ENCODE measurements around the gene BCL11A.

BCL11A gene

DNA sequence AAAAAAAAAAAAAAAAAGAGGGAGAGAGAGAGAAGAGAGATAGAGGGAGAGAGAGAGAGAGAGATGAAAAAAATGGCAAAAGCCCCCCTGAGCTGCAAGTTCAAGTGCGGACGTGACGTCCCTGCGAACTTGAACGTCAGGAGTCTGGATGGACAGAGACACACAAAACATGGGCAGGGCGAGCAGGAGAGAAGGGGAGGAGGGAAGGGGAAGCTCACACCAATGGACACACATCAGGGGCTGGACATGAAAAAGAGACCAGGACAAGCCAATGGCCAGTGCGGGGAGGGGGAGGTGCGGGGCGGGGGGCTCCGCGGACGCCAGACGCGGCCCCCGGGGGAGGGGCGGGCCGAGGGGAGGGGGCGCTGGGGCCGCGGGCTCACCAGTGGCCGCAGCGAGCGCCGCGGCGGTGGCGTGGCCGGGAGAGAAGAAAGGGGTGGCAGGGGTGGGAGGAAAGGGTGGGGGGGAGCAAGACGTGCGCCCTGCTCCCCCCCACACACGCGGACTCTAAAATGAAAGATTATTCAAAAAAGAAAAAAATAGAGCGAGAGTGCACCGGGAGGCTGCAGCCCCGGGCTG, at the start of gene BCL11A:
Gene BCL11A (minus strand): TSS at position 160 of the 579 bp plus-strand sequence. CDS start 384 bp downstream, outside the sequence.
- DNase-seq, result peak; percentile 91

DNA sequence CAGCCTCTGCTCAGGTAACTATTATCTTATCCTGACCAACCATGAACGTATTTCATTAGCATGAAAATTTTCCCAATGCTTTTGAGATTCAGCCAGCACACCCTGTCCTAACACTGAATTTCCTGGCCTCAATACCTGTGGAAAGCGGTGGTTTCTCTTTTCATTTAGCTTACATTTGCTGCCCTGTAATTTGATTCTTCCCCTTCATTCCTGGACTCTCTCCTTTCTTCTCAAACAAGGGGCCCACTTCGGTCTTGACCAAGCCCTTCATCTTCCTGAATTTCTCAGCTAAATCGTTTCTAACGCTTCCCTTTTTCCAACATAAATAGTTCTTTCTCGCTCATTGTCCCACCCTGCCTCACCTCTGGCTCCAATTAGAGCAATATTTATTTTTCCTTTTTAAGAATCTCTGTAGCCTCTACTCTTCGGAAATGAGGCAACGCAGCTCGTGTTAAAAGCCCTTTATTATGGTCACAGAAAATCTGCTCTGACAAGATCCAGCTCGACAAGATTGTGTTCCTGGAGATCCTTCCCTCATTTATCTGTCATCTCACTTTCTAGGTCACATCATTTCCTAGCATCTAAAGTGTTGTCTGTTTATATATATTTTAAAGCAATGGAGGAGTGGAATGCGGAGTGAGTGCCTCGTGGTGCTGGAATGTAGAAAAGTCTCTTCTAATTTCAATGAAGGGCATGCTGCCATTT, 49.5 kb upstream of the BCL11A start:
- peak; percentile 24 for DNase-seq
- in situ Hi-C loops (cut with MboI; ENCODE audit: low pct_unique_long_range_greater_than_20kb, low sequenced_read_pairs), result no loop called here

More for the DNA sequence above, at the start of gene BCL11A:
- in situ Hi-C loops (cut with MboI; ENCODE audit: low pct_unique_long_range_greater_than_20kb, low sequenced_read_pairs), result no loop called here

DNA sequence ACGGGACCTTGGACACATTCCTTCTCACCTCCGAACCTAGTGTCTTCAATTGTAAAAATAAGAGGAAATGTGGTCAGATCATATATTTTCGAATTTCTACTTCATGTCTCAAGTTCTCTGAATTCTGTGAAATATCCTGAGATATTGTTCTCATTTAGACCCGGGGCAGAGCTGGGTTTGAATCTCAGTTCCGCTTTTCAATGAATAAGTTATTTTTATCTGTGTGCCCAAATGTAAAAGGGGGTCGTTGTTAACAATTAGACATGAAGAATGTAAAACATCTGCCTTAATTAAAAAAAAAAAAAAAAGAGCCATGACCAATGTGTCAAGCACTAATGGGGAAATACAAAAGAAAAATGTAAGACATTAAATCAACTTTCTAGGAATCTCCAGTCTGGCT, 48.9 kb upstream of the BCL11A start:
- peak; percentile 63 for DNase-seq
- in situ Hi-C loops (cut with MboI; ENCODE audit: low pct_unique_long_range_greater_than_20kb, low sequenced_read_pairs), result no loop called here

DNA sequence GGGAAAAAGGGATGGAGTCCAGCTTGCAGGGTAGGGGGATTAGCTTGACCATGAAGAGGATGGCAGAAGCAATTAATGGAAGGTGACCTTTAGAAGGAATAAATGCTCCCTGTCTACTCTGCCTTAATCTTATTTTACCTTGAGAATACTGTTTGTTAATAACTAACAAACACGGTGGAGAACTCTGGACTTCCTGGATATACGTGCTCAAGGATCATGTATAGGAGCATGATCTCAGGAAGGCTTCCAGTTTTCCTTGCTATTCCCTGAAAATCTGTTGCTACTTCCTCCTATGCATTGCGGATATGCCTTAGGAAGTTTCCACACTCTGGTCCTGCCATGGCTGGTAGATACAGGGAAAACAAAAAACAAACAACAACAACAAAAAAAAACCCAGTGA, 44.8 kb upstream of the BCL11A start:
- DNase-seq, result no peak
- in situ Hi-C loops (cut with MboI; ENCODE audit: low pct_unique_long_range_greater_than_20kb, low sequenced_read_pairs), result no loop called here

DNA sequence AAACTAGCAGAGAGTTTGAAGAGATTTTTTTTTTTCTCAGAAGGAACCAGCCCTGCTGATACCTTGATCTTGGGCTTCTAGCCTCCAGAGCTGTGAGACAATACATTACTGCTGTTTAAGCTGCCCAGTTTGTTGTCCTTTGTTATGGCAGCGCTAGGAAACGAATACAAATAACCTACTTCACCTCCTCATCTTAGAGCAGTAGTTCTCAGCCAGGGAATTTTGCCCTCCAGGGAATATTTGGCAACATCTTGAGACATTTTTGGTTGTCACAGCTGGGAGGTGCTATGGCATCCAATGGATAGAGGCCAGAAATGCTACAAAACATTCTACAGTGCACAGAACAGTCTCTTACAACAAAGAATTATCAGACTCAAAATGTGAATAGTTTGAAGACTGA, 43.9 kb upstream of the BCL11A start:
- in situ Hi-C loops (cut with MboI; ENCODE audit: low pct_unique_long_range_greater_than_20kb, low sequenced_read_pairs), result no loop called here

DNA sequence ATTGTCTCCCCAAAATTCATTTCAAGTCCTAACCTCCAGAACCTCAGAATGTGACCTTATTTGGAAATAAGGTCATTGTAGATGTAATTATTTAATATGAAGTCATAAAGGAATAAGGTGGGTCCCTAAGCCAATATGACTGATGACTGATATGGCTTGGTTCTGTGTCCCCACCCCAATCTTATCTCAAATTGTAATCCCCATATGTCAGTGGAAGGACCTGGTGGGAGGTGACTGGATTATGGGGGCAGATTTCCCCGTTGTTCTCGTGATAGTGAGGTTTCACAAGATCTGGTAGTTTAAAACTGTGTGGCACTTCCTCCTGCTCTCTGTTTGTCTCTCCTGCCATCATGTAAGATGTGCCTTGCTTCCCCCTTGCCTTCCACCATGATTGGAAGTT, 43.0 kb upstream of the BCL11A start:
- in situ Hi-C loops (cut with MboI; ENCODE audit: low pct_unique_long_range_greater_than_20kb, low sequenced_read_pairs), result no loop called here
- DNase-seq, result peak; percentile 28

More for the DNA sequence above, 43.9 kb upstream of the BCL11A start:
- DNase-seq, result no peak

DNA sequence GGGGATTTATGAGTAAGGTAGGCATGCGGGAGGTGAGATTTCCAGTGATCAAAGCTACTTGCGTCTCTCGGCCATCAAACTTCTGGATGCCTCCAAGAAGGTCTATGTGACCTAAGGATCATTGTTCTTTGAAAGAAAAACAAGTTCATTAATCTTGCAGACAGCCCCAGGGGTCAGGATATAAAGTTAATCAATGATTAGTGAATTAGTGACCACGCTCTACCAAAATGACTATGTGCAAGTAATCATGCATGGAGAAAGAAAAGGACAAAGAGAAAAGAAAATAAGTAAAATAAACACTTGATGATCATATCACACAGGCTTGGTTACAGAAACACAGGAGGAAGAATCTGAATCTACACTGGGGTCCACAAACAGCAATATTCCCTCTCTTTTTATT, 42.5 kb upstream of the BCL11A start:
- in situ Hi-C loops (cut with MboI; ENCODE audit: low pct_unique_long_range_greater_than_20kb, low sequenced_read_pairs), result no loop called here
- no peak for DNase-seq

DNA sequence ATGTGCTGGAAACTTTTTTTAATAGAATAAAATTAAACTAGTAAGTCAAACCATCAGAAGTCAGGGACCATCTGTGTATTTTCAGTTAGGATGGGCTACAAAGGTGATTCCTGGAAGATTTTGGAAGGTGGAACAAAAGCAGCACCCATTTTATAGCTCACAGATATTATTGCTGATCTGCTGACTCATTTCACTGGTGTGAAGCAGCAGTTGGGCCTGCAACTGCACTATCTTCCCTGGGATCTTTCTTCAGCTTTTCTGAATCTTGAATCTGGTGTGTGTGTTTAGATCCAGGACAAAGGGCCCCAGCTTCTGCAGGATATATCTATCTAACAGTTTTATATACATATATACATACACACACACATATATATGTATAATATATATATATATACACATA, 35.6 kb upstream of the BCL11A start:
- in situ Hi-C loops (cut with MboI; ENCODE audit: low pct_unique_long_range_greater_than_20kb, low sequenced_read_pairs), result no loop called here
- no peak for DNase-seq

DNA sequence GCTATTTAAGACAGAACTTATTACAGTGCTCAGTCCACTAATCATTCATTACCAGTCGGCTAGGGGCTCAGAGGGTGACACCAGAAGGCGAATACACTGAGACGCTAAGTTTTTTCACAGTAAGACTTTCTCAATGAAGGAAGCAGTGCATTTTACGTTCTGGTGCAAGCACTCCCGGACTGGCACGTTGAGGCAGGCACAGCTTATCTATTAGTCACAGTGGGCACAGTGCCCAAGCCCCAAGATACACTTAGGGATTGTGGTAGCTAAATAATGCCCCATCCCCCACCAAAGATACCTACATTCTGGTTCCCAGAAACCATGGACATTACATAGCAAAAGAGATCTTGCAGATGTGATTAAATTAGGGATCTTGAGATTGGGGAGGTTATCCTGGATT, 32.6 kb upstream of the BCL11A start:
- DNase-seq, result no peak
- in situ Hi-C loops (cut with MboI; ENCODE audit: low pct_unique_long_range_greater_than_20kb, low sequenced_read_pairs), result no loop called here

DNA sequence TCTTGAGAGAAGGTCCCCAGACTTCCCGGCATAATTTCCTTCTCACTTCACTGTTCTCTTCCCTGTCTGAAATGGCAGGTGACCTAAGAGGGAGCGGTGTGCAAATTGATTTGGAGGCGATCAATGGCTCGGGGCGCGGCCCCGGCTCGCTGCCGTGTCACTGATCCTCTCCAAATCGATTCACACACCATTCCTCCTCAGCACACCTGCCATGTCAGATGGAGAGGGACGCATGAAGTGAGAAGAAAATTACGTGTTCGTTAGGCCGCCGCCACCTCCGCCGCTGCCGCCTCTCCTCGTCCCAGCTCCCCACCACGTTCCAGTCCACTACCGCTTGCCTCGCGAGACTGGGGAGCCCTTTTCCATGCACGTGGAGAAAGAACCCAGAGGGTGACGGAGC, 31.8 kb upstream of the BCL11A start:
- in situ Hi-C loops (cut with MboI; ENCODE audit: low pct_unique_long_range_greater_than_20kb, low sequenced_read_pairs), result no loop called here

DNA sequence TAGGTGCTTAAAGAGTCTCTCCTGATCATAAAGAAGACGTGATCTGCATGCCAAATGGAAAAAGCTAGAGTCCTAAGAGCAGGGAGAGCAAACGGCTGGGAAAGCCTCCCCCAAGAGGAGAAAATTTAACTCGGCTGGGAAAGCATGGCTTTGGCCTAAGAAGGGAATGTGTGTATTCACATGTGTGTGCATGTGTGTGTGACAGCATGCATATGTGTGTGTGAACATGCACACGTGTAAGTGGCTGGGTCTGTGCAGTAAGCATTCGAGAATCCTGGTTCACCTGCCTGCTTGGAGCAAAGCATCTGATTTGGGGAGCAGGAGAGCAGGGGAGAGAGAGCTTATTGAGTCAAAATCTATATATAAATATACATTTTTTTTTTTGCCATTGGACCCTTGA, 30.1 kb upstream of the BCL11A start:
- DNase-seq, result no peak
- in situ Hi-C loops (cut with MboI; ENCODE audit: low pct_unique_long_range_greater_than_20kb, low sequenced_read_pairs), result no loop called here

More for the DNA sequence above, 31.8 kb upstream of the BCL11A start:
- no peak for DNase-seq

DNA sequence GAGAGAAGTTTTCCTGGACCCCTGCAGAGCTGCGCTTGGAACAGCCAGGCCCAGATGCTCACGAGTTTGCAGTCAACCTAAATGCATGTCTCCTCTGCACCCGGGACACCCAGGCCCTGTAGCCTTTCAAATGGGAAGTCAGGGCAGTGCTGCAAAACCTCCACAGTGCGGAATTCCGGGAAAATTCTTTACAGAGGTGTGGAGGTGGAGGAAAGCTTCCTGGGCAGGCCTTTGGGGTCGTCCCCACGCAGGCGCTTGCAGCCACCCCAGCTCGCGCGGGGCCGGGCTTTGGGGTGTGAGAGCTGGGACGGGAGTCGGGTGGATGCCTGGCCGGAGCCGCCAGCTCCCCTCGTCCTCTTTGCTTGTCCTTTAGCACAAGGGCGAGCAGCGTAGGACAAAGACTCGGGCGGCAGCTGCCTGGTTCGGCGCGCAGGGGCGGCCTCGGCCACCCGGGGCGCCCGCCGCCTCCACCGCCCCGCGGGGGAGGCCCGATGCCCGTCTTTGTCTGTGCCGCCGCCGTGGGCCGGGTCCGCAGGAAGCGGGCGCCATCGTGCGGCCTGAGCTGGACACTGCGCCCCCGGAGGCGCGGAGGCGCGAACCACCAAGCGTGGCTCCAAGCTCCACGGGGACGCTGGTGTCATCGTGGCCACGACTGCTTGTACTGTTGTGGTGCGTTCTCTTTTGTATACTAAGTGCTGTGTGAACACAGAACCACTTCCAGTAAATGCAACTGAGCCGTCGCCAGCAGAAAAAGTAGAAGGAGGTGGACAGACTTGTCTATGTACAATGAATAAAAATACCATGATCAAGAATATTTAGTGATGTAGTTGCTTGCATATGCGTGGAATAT, 28.2 kb upstream of the BCL11A start:
- DNase-seq, result peak; percentile 83

DNA sequence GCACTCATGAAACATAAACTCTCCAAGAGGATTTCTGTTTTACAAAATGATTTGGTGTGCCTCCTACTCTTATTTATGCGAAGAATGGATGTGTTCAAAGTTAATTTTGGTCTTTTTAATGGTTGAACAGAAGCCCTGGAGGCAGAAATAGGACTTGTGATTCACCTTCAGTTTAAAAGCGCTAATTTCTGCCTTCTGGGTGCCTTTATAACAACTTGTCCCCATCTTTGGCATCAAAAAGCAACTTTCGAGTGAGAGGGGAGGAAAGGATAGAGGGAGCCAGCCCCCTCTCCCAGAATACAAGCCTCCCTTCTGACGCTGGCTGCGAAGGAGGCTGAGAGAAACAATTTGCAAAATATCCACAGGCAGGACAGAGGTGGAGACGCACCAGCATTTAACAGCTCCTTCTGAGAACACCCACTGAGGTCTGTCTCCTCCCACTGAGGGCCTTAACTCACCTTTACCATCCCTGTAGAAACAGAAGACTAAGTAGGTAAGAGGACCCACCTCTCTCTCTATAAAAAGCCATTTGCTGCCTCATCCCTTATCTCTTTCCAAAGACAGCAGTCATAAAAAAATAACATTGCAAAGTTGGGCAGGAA, 24.3 kb upstream of the BCL11A start:
- DNase-seq, result no peak
- in situ Hi-C loops (cut with MboI; ENCODE audit: low pct_unique_long_range_greater_than_20kb, low sequenced_read_pairs), result no loop called here

More for the DNA sequence above, 28.2 kb upstream of the BCL11A start:
- in situ Hi-C loops (cut with MboI; ENCODE audit: low pct_unique_long_range_greater_than_20kb, low sequenced_read_pairs), result no loop called here

DNA sequence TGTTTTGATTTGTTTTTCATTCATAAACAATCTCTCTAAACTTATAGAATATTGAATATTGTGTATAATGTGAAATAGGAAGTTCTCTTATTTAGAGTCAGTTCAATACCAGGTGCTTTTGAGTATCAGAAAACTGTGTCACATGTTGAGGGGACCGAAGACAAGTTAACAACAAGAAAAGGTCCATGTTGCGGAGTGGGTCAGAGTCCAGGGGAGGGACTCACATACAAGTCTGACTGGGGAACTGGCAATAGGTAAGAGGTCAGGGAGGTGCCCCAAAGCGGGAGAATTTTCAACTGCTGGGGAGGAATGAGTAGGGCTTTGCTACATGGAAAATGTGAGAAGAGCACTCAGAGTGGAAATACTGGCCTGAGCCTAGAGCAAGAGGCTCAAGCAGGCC, 19.8 kb upstream of the BCL11A start:
- in situ Hi-C loops (cut with MboI; ENCODE audit: low pct_unique_long_range_greater_than_20kb, low sequenced_read_pairs), result no loop called here

DNA sequence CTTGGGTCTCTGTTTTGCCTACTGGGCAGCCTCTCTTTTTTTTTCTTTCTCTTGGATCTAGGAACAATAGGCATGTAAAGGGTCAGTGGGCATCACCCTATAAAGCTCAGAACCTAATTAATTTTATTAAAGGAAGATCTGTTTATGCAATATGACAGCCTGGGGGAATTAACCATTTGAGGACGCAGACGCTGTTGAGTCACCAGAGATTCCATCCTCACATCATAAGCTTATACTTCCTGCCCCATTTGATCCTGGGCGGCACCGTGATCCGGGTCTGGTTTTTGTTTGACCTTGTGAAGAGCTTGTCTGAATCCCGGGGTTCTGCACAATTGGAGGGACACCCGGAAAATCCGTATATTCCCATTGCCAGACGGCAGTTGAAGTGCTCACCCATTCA, 16.8 kb upstream of the BCL11A start:
- no peak for DNase-seq
- in situ Hi-C loops (cut with MboI; ENCODE audit: low pct_unique_long_range_greater_than_20kb, low sequenced_read_pairs), result no loop called here

More for the DNA sequence above, 19.8 kb upstream of the BCL11A start:
- no peak for DNase-seq

DNA sequence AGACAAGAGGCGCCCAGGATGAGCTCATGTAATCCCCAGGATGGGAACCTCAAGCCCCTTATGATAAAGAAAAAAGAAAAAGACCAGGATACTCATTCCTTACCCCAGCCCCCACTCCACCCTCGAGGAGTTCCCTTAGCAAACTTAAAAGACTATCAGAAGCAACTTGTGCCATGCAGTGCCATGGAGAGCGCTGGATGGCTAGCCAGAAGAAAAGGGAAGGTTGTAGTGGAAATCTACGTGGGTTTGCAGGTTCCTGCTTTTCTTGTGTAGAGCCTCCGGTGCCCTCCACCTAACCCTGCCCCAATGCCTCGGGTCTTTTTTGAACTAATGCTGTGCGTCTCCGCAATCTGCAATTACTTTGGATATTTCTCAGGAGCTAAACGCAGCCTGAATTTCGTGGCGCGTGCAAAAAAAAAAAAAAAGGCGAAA, 16.2 kb upstream of the BCL11A start:
- in situ Hi-C loops (cut with MboI; ENCODE audit: low pct_unique_long_range_greater_than_20kb, low sequenced_read_pairs), result no loop called here
- peak; percentile 43 for DNase-seq

DNA sequence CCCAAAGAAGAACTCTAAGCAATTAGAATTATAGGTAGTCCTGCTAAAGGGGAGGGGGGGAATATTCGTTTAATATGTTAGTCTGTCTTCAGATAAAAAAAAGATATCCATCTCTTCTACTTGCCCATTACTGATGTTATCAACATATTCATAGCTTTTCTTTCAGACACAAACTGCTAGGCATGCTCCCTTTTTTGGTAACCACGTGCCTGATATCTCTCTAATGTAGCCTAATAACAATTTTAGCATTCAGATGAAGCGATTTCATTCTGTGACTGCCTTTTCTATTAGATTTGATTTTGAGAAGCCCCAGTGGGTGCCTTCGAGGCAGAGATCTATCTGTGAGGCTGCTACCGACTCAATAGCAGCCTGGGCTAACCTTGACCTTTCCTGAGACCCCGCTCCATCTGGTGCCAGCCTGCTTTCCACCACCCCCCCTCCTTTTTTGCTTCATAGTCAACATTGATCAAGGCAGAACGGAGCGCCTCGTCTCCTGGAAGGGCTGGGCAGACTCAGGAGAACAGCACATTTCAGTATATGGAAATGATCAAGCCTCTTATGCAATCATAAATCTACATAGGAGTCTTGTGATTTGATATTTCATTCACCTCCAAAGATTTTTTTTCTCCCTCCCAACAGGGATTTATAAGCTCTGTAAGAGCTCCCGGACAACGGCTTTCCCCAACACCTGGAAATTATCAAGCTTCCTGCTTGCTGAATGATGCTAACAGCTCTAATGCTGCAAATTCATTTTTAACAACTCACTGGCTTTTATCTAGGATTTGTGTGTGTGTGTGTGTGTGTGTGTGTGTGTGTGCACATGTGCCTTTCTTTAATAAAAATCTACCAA, 14.7 kb upstream of the BCL11A start:
- no peak for DNase-seq
- in situ Hi-C loops (cut with MboI; ENCODE audit: low pct_unique_long_range_greater_than_20kb, low sequenced_read_pairs), result no loop called here

DNA sequence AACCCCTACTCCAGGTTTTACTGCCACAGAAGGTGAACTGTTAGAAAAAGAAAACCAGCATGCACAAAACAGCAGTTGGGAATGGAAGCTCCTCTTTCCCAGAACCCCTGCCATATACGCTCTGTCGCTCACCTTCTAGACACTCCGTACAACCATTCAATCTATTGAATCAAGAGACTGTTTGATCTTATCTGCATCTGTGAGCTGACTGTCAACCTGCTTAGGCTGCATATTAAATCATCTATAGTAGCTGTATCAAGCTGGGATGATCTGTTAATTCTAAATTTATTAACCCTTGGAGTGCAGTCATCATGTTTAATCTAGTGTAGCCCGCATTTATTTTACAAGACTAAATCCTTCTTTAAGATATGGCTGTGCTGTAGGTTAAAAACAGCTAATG, 13.6 kb upstream of the BCL11A start:
- in situ Hi-C loops (cut with MboI; ENCODE audit: low pct_unique_long_range_greater_than_20kb, low sequenced_read_pairs), result no loop called here
- DNase-seq, result no peak

DNA sequence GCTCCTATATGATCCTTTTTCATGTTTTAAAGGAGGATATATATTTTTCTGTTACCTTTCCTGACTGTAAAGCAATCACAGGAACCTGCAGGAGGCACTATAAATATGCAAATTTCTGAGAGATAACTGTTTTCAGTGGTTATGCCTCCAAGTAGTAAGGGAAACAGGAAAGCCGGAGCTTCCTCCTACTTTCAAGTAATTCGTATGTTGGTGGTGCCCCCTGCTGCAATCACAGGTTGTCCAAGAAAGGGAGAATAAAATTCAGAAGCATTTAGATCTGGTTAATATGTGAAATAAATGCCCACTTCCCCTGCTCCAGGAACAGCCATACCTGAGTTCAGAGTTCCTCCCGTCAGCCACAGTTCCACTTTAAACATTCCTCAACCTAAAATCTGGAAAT, 12.0 kb upstream of the BCL11A start:
- peak; percentile 71 for DNase-seq
- in situ Hi-C loops (cut with MboI; ENCODE audit: low pct_unique_long_range_greater_than_20kb, low sequenced_read_pairs), result no loop called here

Data from KBM-7 (cell line).